ENCODE results near the gene TERB2. TPM values are rescaled to one million over a fixed set of nuclear protein-coding genes. Genes with fewer than 3 reads are reported as not detected.
A peak's percentile ranks its signal among the peaks of the same experiment; 100 is the strongest.
"Not testable (repeated sequence)": the region's sequence is repeated elsewhere in the genome, so short reads cannot be mapped to it uniquely, and the experiment has no call there.

Gene TERB2
- total RNA-seq, 1 donor from 2014 or later: not detected

DNA sequence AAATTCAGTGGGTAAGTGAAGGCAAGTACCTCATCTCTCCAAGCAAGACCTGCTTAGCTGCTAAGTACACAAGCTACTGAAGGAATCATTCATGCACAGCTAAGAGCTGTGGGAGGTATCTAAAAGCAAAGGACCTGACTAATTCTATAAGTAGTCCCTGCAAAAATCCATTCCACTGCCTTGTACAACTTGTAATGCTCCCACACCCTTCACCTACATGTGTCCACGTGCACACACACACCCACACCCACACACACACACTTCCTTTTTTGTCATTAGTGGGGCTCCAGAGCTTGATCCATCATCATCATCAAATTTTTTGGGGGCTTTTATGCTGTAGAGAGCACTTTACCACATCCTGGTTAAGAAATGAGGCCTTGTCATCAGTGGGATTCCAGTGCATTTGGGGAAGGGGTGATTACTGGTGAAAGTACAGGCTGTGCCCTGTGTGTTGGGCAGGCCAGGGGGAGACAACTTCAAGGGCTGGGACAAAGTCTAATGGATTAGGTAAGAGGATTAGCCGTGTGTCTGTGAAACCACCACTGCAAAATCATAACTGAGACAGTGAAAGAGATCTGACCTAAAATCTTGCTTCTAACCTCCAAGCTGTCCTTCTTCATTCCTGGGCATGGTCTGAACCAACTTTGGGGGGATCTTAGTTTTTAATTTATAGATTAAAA lies 47.4 kb downstream of the TERB2 start:
- not testable (repeated sequence) for DNase-seq

DNA sequence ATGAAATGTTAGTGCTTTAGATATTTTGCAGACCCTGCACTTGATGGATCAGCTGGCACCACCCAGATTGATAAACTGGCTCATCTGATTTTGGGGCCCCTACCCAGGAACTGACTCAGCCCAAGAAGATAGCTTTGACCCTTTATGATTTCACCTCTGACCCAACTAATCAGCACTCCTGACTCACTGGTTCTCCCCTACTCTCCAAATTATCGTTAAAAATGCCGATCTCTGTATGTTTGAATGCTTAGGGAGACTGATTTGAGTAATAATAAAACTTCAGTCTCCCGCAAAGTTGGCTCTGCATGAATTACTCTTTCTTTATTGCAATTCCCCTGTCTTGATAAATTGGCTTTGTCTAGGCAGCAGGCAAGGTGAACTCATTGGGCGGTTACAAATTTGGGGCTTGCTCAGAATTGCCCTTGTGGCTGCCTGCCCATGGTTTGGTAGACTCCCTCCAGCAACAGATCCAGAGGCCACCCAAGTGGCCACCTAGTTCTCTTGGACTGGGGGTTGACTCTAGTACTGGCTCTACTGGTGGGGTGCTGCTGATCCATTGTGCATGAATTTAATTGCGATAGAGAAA lies 48.2 kb downstream of the TERB2 start:
- DNase-seq: not testable (repeated sequence)

GRCh38 chr15:45009046-45009445 lies 52.6 kb downstream of the TERB2 start:
- DNase-seq: no peak

- DNase-seq: not testable (repeated sequence)
Measured at GRCh38 chr15:45015114-45015513, 58.6 kb downstream of the TERB2 start.

- DNase-seq: not testable (repeated sequence)
Measured at GRCh38 chr15:45020222-45020900, 63.9 kb downstream of the TERB2 start.

- DNase-seq: not testable (repeated sequence)
Measured at GRCh38 chr15:45020901-45021259, 64.4 kb downstream of the TERB2 start.

- DNase-seq: no peak
Measured at GRCh38 chr15:45021348-45021747, 64.9 kb downstream of the TERB2 start.

DNA sequence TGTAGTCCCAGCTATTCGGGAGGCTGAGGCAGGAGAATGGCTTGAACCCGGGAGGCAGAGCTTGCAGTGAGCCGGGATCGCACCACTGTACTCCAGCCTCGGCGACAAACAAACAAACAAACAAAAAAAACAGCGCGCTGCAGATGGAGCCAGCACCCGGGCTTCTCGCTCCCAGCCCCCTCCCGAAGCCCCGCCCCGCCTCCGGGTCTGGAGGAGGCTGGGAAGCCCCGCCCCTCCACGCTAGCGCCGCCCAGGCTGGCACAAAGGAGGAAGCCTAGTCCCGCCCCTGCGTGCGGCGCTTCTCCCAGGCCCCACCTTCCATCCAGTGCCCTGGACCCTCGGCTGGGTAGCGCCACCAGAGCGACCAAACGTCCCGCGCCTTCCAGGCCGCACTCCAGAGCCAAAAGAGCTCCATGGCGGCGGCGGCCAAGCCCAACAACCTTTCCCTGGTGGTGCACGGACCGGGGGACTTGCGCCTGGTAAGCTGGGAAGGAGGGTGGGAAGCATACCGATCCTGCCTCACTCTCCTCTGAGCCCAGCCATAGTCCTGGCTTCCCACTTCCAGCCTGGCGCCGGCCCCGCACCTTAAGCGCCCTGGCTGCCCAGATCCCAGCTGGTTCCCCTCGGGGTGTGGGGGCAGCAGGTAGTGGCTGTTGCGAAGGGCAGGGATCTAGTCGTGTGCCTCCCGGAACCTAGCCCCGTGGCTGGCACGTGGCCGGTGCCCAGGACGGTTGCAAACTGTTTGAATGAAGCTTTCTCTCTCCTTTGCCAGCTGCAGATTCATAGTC lies 66.6 kb downstream of the TERB2 start, which contains the start of gene SORD:
TSS of gene SORD (plus strand) at position 325 of the 788 bp plus-strand sequence. CDS start at position 414, 89 bp downstream.
- peak; percentile 91 for DNase-seq

DNA sequence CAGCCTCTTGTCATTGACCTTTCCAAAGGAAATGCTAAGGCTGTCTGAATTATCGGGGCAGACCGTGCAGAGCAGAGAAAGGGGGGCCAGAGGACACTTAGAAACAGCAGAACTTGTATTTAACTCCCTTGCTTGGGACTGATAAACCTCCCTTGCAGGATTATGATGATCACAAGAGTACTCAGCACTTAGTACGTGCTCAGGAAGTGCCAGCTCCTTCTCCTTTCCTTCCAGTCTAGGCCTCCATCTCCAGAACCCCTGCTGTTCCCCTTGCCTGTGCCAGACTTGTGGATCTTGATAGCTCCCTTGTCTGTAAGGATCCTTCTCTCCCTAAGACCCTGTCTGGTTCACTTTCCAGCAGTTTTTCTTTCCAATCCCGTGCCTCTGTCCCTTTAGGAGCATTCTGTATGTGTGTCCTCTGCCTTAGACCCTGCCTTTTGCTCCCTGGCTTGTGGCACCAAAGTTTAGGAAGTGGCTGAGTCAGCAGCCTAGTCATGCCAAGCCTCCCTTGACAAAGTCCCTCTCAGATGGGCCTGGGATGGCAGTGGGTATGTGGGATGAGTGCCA lies 67.3 kb downstream of the TERB2 start:
- DNase-seq: no peak

- DNase-seq: not testable (repeated sequence)
Measured at GRCh38 chr15:45024649-45025048, 68.2 kb downstream of the TERB2 start.

- not testable (repeated sequence) for DNase-seq
Measured at GRCh38 chr15:45025627-45026026, 69.1 kb downstream of the TERB2 start.

DNA sequence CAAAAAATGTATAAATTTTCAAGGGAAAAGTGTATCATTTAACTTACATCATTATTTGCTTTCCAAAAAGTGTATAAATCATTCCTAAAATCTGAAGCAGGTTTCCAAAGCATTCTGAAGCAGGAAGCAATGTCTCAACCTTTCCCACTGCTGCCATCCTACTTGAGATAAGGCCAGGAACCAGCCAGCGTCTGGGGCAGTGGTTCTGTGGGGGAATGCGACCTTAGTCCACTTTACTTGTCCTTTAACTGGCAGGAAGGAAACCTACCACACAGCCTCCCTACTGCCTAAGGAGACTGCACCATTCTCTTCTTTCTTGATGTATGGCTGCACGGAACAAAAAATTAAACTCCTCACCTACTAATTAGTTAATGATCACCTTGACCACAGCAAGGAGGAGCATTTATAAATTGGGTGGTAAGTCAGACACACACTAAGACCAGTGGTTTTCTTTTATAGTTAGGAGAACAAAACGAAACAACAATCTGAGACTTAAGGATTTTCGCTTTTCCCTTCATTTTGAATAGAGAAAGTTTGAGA lies 70.2 kb downstream of the TERB2 start:
- no peak for DNase-seq

- DNase-seq: no peak
Measured at GRCh38 chr15:45027220-45027619, 70.7 kb downstream of the TERB2 start.

Small RNA genes within 50 kb of the gene (small RNA-seq; reads per million reads assigned to genes)
- gene RNU1-78P (not detected), gene RNU6-1108P (not detected), gene RNU6-1332P (not detected), gene RNU6-966P (not detected)

Other genes starting within 250 kb of the TERB2 start
- gene PATL2, start 245.4 kb upstream of the TERB2 start, total RNA-seq: 0.78 TPM
- 316 TPM for gene B2M, start 245.2 kb upstream of the TERB2 start, total RNA-seq
- 35.6 TPM for gene TRIM69, start 220.2 kb upstream of the TERB2 start, total RNA-seq
- 5.1 TPM for gene SORD, start 66.5 kb downstream of the TERB2 start, total RNA-seq
- not detected for gene DUOX2, start 157.5 kb downstream of the TERB2 start, total RNA-seq
- not detected for gene DUOXA2, start 157.6 kb downstream of the TERB2 start, total RNA-seq
- 0.31 TPM for gene DUOXA1, start 173.2 kb downstream of the TERB2 start, total RNA-seq
- not detected for gene DUOX1, start 173.3 kb downstream of the TERB2 start, total RNA-seq
- 54.9 TPM for gene SHF, start 231.3 kb downstream of the TERB2 start, total RNA-seq

All from occipital lobe (tissue), 3 donors.